Suprapubic skin (tissue), 4 donors: ENCODE measurements around the gene PIGR. TPM values are rescaled to one million over a fixed set of nuclear protein-coding genes. Genes with fewer than 3 reads are reported as not detected.
A peak's percentile ranks its signal among the peaks of the same experiment; 100 is the strongest.

Source experiments
- DNase-seq, 2 donors: peaks; one replicate each; pipeline ENCODE4 v3.0.0-alpha.2; 2019; ENCODE audit warnings: low spot score in 2 of 2
- H3K27ac ChIP-seq: fragments of 200-600 bp; sonication (generic); one replicate; pipeline ENCODE4 v1.5.1; 2019
- H3K27me3 ChIP-seq: fragments of 200-600 bp; sonication (generic); one replicate; pipeline ENCODE4 v1.5.1; 2019
- H3K36me3 ChIP-seq: fragments of 200-600 bp; sonication (generic); one replicate; pipeline ENCODE4 v1.5.1; 2019
- H3K4me1 ChIP-seq: fragments of 200-600 bp; sonication (generic); one replicate; pipeline ENCODE4 v1.5.1; 2019
- H3K4me3 ChIP-seq: fragments of 200-600 bp; sonication (generic); one replicate; pipeline ENCODE4 v1.5.1; 2019; ENCODE audit warnings: mild to moderate bottlenecking
- H3K9me3 ChIP-seq: fragments of 200-600 bp; sonication (generic); one replicate; pipeline ENCODE4 v1.5.1; 2019
- EP300 ChIP-seq: sonication (generic); formaldehyde crosslinking; IDR thresholded peaks from one replicate; pipeline ENCODE4 v1.6.1; 2017; ENCODE audit warnings: antibody characterized with exemption
- POLR2A ChIP-seq, 2 donors: fragments of 450-650 bp; IDR thresholded peaks; one replicate each; pipeline ENCODE4 v1.6.1; 2017; ENCODE audit warnings: antibody characterized with exemption in 2 of 2, mild to moderate bottlenecking in 2 of 2, moderate library complexity in 2 of 2
- POLR2AphosphoS5 ChIP-seq, 3 donors: sonication (generic); formaldehyde crosslinking; IDR thresholded peaks; one replicate each; pipeline ENCODE4 v1.6.1; 2017; ENCODE audit warnings: antibody characterized with exemption in 3 of 3
- WGBS: methylation state at CpG from one replicate; pipeline ENCODE4 v1.1.5; 2018; 5-methylcytosine and 5-hydroxymethylcytosine counted together
- total RNA-seq, 4 donors: library from RNA; depleted of rRNA; stranded (reverse); fragments of >200 nt; gene quantifications; one replicate each; pipeline ENCODE4 v1.1.0, GENCODE V29; 2016
- TF ChIP-seq, protein P1 (sequence below), 2 donors: fragments of 200-600 bp in 1 of 2; fragments of 450-650 bp in 1 of 2; sonication (generic) in 1 of 2; IDR thresholded peaks; one replicate each; pipeline ENCODE4 v1.5.1; 2016 to 2019; ENCODE audit warnings: antibody characterized with exemption in 2 of 2, mild to moderate bottlenecking in 1 of 2, moderate library complexity in 1 of 2

PIGR gene
- total RNA-seq, 4 donors from 2014 or later = 0.49 to 6.4 (median 2.3) TPM

DNA sequence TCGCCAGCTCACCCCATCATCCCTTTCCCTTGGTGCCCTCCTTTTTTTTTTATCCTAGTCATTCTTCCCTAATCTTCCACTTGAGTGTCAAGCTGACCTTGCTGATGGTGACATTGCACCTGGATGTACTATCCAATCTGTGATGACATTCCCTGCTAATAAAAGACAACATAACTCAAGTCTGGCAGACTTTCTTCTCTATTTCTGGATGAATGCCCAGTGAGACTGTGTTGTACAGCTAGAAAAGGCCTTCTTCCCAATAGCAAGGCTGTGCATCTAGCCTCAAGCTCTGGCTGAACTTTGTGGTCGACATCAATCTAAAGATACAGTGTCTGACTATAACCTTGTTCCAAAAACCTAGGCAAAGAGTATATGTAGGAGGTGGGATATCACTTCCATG, 42.6 kb downstream of the PIGR start:
- H3K4me1 ChIP-seq = peaks cover 4% of the 10 kb centered on the region
- H3K27me3 ChIP-seq = peaks cover 23% of the 10 kb centered on the region
- no peak for TF ChIP-seq EP300
- H3K4me3 ChIP-seq = no peak overlapping the region
- WGBS = 60% methylated on average over 2 of the region's 2 CpGs
- H3K36me3 ChIP-seq = no peaks in the 10 kb centered on the region
- no peaks in the 10 kb centered on the region for H3K9me3 ChIP-seq
- DNase-seq = no peak
- no peak overlapping the region for H3K27ac ChIP-seq

DNA sequence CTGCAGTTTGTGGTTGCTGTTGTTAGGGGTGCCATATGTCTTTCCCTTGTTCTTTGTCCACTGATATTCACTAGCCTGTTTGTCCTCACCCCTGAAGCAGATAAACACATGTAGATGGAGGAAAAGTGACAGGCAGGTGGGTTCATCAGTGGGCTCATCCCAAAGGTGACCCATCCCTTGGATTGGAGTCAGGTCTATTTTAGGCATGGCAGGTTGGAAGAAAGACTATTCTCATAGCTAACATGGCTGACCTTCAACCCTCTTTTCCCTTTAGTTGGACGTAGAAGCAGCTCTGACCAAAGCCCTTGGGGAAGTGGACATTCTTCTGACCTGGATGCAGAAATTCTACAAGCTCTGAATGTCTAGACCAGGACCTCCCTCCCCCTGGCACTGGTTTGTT, 43.6 kb downstream of the PIGR start:
- TF ChIP-seq POLR2AphosphoS5 (IDR thresholded peaks at IDR 0.05) = no peak
- TF ChIP-seq POLR2A (IDR thresholded peaks at IDR 0.05) = no peak
- TF ChIP-seq, protein P1, sequence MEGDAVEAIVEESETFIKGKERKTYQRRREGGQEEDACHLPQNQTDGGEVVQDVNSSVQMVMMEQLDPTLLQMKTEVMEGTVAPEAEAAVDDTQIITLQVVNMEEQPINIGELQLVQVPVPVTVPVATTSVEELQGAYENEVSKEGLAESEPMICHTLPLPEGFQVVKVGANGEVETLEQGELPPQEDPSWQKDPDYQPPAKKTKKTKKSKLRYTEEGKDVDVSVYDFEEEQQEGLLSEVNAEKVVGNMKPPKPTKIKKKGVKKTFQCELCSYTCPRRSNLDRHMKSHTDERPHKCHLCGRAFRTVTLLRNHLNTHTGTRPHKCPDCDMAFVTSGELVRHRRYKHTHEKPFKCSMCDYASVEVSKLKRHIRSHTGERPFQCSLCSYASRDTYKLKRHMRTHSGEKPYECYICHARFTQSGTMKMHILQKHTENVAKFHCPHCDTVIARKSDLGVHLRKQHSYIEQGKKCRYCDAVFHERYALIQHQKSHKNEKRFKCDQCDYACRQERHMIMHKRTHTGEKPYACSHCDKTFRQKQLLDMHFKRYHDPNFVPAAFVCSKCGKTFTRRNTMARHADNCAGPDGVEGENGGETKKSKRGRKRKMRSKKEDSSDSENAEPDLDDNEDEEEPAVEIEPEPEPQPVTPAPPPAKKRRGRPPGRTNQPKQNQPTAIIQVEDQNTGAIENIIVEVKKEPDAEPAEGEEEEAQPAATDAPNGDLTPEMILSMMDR (IDR thresholded peaks at IDR 0.05) = no peak
- no peak for TF ChIP-seq EP300
- no peaks in the 10 kb centered on the region for H3K9me3 ChIP-seq
- DNase-seq = no peak
- H3K27ac ChIP-seq = no peak overlapping the region
- no peaks in the 10 kb centered on the region for H3K36me3 ChIP-seq
- no peaks in the 10 kb centered on the region for H3K4me1 ChIP-seq
- no peak overlapping the region for H3K4me3 ChIP-seq
- WGBS = 94% methylated on average over 1 of the region's 1 CpG
- peaks cover 16% of the 10 kb centered on the region for H3K27me3 ChIP-seq

DNA sequence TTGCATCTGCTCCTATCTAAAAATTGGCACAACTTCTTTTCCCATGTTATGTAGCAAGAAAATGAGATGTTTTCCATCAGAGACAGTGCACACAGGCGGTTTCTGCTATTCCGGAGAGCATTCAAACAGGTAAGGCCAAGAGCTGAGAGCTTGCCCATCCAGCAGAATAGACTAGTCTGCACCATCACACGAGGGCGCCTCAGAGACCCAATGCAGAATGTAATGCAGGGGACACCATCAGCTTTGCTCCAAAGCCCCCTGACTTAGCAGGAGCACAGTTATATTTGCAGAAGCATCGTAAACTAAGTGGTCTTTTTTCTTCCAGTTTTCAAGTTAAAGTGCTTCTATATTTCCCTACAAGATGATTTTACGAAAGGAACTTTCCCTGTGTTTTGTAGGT, 44.3 kb downstream of the PIGR start:
- peak in 1 of 2 donors; percentile 43 for DNase-seq
- 86% methylated on average over 6 of the region's 6 CpGs for WGBS
- TF ChIP-seq POLR2A (IDR thresholded peaks at IDR 0.05) = no peak
- TF ChIP-seq POLR2AphosphoS5 (IDR thresholded peaks at IDR 0.05) = no peak
- TF ChIP-seq, protein P1 (IDR thresholded peaks at IDR 0.05) = no peak
- TF ChIP-seq EP300 = no peak

DNA sequence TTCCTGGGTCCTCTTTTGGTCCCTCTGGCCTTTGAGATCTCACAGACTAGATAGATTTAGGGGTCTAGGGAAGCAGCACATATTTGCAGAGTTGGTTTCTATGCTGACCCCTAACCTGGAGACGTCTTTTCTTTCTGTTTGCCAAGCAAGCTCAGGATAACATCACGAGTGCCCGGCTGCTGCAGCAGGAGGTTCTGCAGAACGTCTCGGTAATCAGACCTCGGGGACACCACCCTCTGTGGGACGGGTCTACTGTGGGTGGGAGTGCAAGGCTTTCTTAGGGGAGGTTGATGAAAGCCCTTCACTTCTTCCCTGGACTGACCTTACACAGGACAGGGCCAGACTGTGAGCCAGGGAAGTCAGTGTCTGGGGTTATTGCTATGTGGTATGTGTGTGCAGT, 46.1 kb downstream of the PIGR start:
- Histone ChIP-seq H3K4me1 (peaks cover 13% of the 10 kb centered on the region), H3K9me3 (no peaks in the 10 kb centered on the region), H3K36me3 (no peaks in the 10 kb centered on the region), H3K27ac (no peak overlapping the region), H3K27me3 (peaks cover 14% of the 10 kb centered on the region), H3K4me3 (no peak overlapping the region)
- TF ChIP-seq EP300 (no peak), POLR2A (IDR thresholded peaks at IDR 0.05) (no peak), POLR2AphosphoS5 (IDR thresholded peaks at IDR 0.05) (no peak)
- TF ChIP-seq, protein P1 (IDR thresholded peaks at IDR 0.05) = no peak
- peak in 1 of 2 donors; percentile 50 for DNase-seq
- 76% methylated on average over 5 of the region's 7 CpGs for WGBS

More for the DNA sequence above, 44.3 kb downstream of the PIGR start:
- no peak overlapping the region for H3K27ac ChIP-seq
- H3K9me3 ChIP-seq = no peaks in the 10 kb centered on the region
- no peak overlapping the region for H3K4me3 ChIP-seq
- no peaks in the 10 kb centered on the region for H3K36me3 ChIP-seq
- no peaks in the 10 kb centered on the region for H3K4me1 ChIP-seq
- peaks cover 14% of the 10 kb centered on the region for H3K27me3 ChIP-seq

DNA sequence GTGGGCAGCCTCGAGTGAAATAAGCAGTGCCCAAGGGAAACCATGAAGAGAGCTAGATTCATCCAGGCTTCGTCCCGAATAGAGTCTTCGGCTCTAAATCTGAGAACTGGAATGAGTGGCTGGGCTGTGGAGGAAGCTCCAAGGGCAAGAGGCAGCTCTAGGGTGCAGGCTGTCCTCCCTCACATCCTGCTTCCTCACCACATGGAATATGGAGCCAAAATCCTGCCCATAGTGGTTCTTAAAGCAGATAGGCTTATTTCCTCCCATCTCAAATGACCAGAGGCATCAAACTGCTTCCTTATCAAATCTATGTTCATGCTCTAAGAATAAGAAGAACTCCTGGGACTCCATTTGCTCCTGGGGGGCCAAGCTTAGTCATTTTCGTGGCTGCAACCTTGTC, 46.5 kb downstream of the PIGR start:
- 94% methylated on average over 5 of the region's 5 CpGs for WGBS
- no peak for TF ChIP-seq POLR2A (IDR thresholded peaks at IDR 0.05)
- no peak for TF ChIP-seq EP300
- no peak for TF ChIP-seq POLR2AphosphoS5 (IDR thresholded peaks at IDR 0.05)
- TF ChIP-seq, protein P1 (IDR thresholded peaks at IDR 0.05) = no peak

DNA sequence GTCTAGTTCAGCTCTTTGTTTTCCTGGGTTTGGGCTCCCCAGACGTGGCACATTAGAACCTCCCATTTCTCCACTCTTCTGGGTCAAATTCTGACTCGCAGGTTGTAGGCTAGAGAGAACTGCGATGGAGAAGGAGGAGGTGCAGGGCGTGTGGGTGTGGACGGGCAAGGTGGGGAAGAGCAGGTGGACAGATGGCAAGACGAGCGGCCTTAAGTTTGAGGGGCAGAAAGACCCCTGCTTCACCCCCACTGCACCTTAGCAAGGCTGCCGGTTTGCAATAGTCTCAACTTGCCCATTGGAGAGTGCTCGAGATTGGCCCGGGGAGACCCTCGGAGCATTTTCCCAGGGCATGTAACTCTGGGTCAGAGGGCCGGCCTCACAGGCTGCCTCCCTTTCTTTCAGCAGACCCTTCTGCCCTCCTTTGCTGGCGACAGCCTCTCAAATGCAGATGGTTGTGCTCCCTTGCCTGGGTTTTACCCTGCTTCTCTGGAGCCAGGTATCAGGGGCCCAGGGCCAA, 47.3 kb downstream of the PIGR start:
- no peak overlapping the region for H3K27ac ChIP-seq
- TF ChIP-seq POLR2A (IDR thresholded peaks at IDR 0.05) (no peak), EP300 (no peak), POLR2AphosphoS5 (IDR thresholded peaks at IDR 0.05) (no peak)
- TF ChIP-seq, protein P1 (IDR thresholded peaks at IDR 0.05) = no peak
- peaks cover 13% of the 10 kb centered on the region for H3K4me1 ChIP-seq
- DNase-seq = peak in 1 of 2 donors; percentile 52
- 85% methylated on average over 13 of the region's 13 CpGs for WGBS
- H3K36me3 ChIP-seq = no peaks in the 10 kb centered on the region
- peaks cover 10% of the 10 kb centered on the region for H3K27me3 ChIP-seq
- H3K4me3 ChIP-seq = no peak overlapping the region
- no peaks in the 10 kb centered on the region for H3K9me3 ChIP-seq

More for the DNA sequence above, 46.5 kb downstream of the PIGR start:
- DNase-seq = peak in 1 of 2 donors; percentile 37
- H3K27me3 ChIP-seq = peaks cover 11% of the 10 kb centered on the region
- H3K9me3 ChIP-seq = no peaks in the 10 kb centered on the region
- peaks cover 13% of the 10 kb centered on the region for H3K4me1 ChIP-seq
- no peak overlapping the region for H3K27ac ChIP-seq
- no peak overlapping the region for H3K4me3 ChIP-seq
- no peaks in the 10 kb centered on the region for H3K36me3 ChIP-seq
